HepG2 (cell line): ENCODE data around the gene TNS4. TPM values are rescaled to one million over a fixed set of nuclear protein-coding genes. Genes with fewer than 3 reads are reported as not detected.

Experiments
- AFF4 ChIP-seq: sonication (generic); formaldehyde crosslinking; IDR thresholded peaks from 2 replicates; pipeline ENCODE4 v1.4.0; 2020; ENCODE audit warnings: missing genetic modification reagents
- AHR ChIP-seq: IDR thresholded peaks from 2 replicates; pipeline ENCODE4 v1.6.1; 2018; ENCODE audit warnings: missing genetic modification reagents, missing compliant biosample characterization
- CBX5 ChIP-seq: sonication (generic); formaldehyde crosslinking; IDR thresholded peaks from 2 replicates; pipeline ENCODE4 v1.4.0; 2020; ENCODE audit warnings: missing genetic modification reagents, borderline replicate concordance
- HMGA1 ChIP-seq: sonication (generic); formaldehyde crosslinking; conservative IDR thresholded peaks from 2 replicates; pipeline ENCODE4 v1.4.0; 2020; ENCODE audit warnings: missing genetic modification reagents
- HMGXB4 ChIP-seq, 2 experiments: sonication (generic) in 1 of 2; formaldehyde crosslinking in 1 of 2; IDR thresholded peaks; 2 replicates each; pipeline versions ENCODE4 v1.4.0 to v1.6.1; 2018 to 2020; ENCODE audit warnings: missing genetic modification reagents in 2 of 2, borderline replicate concordance in 1 of 2, low read depth in 1 of 2, mild to moderate bottlenecking in 1 of 2, missing biosample characterization in 1 of 2
- NRL ChIP-seq: sonication (generic); formaldehyde crosslinking; IDR thresholded peaks from 2 replicates; pipeline ENCODE4 v1.5.0; 2020; ENCODE audit warnings: missing genetic modification reagents, mild to moderate bottlenecking, moderate library complexity, borderline replicate concordance
- SAFB2 ChIP-seq: sonication (generic); formaldehyde crosslinking; IDR thresholded peaks from 2 replicates; pipeline ENCODE4 v1.5.1; 2020; ENCODE audit warnings: missing genetic modification reagents, low read depth, mild to moderate bottlenecking, borderline replicate concordance
- SAP130 ChIP-seq: IDR thresholded peaks from 2 replicates; pipeline ENCODE4 v1.6.1; 2016; ENCODE audit warnings: low read depth
- SPEN ChIP-seq: sonication (generic); formaldehyde crosslinking; IDR thresholded peaks from 2 replicates; pipeline ENCODE4 v1.5.1; 2020; ENCODE audit warnings: low read depth, mild to moderate bottlenecking, missing genetic modification reagents
- ZMYM4 ChIP-seq: sonication (generic); formaldehyde crosslinking; IDR thresholded peaks from 2 replicates; pipeline ENCODE4 v1.8.1; 2023; ENCODE audit warnings: mild to moderate bottlenecking, missing genetic modification reagents
- ZNF10 ChIP-seq: sonication (generic); formaldehyde crosslinking; IDR thresholded peaks from 2 replicates; pipeline ENCODE4 v1.4.0; 2020; ENCODE audit warnings: mild to moderate bottlenecking, low read depth, missing genetic modification reagents, borderline replicate concordance
- ZNF83 ChIP-seq: sonication (generic); formaldehyde crosslinking; IDR thresholded peaks from 2 replicates; pipeline ENCODE4 v1.4.0; 2020; ENCODE audit warnings: missing genetic modification reagents, mild to moderate bottlenecking, borderline replicate concordance
- ZNF891 ChIP-seq: sonication (generic); formaldehyde crosslinking; IDR thresholded peaks from 2 replicates; pipeline ENCODE4 v1.5.0; 2020; ENCODE audit warnings: mild to moderate bottlenecking, missing genetic modification reagents
- ZSCAN30 ChIP-seq: sonication (generic); formaldehyde crosslinking; IDR thresholded peaks from 2 replicates; pipeline ENCODE4 v1.5.0; 2020; ENCODE audit warnings: mild to moderate bottlenecking, missing genetic modification reagents
- polyA plus RNA-seq, 8 experiments: library from polyadenylated mRNA; depleted of rRNA in 3 of 8; stranded (reverse) in 7 of 8; unstranded in 1 of 8; fragments of >200 nt; fragmentation: Illumina TruSeq in 4 of 8; extraction: Trizol in 4 of 8; gene quantifications; 2 replicates each; pipeline versions ENCODE4 v1.2.1 to v1.2.3, GENCODE V29; 2011 to 2016; ENCODE audit warnings: low read depth in 4 of 8, missing spikeins in 1 of 8, mixed read lengths in 1 of 8; ENCODE audit not compliant: insufficient read depth in 1 of 8
- total RNA-seq, 5 experiments: library from RNA; depleted of rRNA; stranded (reverse); fragments of >200 nt; fragmentation: Illumina TruSeq; extraction: Trizol; gene quantifications; 2 replicates each; pipeline ENCODE4 v1.2.3, GENCODE V29; 2016; ENCODE audit warnings: low read depth in 1 of 5
- TF ChIP-seq, protein P1 (sequence below): sonication (generic); formaldehyde crosslinking; IDR thresholded peaks from 2 replicates; pipeline ENCODE4 v1.5.0; 2020; ENCODE audit warnings: mild to moderate bottlenecking, missing genetic modification reagents, moderate library complexity
- TF ChIP-seq, protein P2 (sequence below): IDR thresholded peaks from 2 replicates; pipeline ENCODE4 v1.6.1; 2012; ENCODE audit warnings: low read length, improper control_type of control experiment

The TNS4 gene
- total and polyA plus RNA-seq, 2 of the 13 experiments (the other 11 are each of a cell fraction or from before 2014, with no cell fraction given) = 0.58 to 2.1 TPM

DNA sequence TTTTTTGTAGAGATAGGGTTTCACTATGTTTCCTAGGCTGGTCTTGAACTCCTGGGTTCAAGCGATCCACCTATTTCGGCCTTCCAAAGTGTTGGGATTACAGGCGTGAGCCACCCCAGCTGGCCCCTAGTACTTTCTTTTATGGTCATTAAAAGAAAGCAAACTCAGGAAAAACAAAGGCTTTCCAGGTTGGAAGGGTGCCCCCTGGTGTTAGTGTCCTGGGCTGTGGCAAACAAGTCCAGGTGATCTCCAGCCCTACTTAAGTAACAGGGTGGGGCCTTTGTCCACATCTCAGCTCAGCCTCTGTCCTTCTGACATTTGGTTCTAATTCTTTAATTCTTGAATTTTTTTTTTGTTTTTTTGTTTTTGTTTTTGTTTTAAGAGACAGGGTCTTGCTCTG, 51.2 kb downstream of the TNS4 start (continued):
- TF ChIP-seq AFF4 (CRISPR knock-in tag) (no peak), NRL (no peak), ZSCAN30 (CRISPR knock-in tag) (no peak), ZNF891 (CRISPR knock-in tag) (no peak), HMGXB4 (CRISPR knock-in tag; IDR thresholded peaks at IDR 0.05; ENCODE audit: borderline replicate concordance in 1 of 2, low read depth in 1 of 2) (0 out of 4 replicates have a peak, but pooled peaks of 1 of the 2 experiments have one; percentile 43), ZNF83 (CRISPR knock-in tag) (no peak), SAFB2 (no peak), AHR (CRISPR knock-in tag) (no peak), SAP130 (CRISPR knock-in tag) (0 out of 2 replicates have a peak, but pooled peaks have one; percentile 39), SPEN (CRISPR knock-in tag) (no peak), CBX5 (0 out of 2 replicates have a peak, but pooled peaks have one; percentile 23), ZNF10 (CRISPR knock-in tag) (no peak), ZMYM4 (CRISPR knock-in tag) (no peak), HMGA1 (CRISPR knock-in tag) (no peak)
- TF ChIP-seq, protein P1, sequence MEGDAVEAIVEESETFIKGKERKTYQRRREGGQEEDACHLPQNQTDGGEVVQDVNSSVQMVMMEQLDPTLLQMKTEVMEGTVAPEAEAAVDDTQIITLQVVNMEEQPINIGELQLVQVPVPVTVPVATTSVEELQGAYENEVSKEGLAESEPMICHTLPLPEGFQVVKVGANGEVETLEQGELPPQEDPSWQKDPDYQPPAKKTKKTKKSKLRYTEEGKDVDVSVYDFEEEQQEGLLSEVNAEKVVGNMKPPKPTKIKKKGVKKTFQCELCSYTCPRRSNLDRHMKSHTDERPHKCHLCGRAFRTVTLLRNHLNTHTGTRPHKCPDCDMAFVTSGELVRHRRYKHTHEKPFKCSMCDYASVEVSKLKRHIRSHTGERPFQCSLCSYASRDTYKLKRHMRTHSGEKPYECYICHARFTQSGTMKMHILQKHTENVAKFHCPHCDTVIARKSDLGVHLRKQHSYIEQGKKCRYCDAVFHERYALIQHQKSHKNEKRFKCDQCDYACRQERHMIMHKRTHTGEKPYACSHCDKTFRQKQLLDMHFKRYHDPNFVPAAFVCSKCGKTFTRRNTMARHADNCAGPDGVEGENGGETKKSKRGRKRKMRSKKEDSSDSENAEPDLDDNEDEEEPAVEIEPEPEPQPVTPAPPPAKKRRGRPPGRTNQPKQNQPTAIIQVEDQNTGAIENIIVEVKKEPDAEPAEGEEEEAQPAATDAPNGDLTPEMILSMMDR (CRISPR knock-in tag) = peak; percentile 72
- TF ChIP-seq, protein P2, sequence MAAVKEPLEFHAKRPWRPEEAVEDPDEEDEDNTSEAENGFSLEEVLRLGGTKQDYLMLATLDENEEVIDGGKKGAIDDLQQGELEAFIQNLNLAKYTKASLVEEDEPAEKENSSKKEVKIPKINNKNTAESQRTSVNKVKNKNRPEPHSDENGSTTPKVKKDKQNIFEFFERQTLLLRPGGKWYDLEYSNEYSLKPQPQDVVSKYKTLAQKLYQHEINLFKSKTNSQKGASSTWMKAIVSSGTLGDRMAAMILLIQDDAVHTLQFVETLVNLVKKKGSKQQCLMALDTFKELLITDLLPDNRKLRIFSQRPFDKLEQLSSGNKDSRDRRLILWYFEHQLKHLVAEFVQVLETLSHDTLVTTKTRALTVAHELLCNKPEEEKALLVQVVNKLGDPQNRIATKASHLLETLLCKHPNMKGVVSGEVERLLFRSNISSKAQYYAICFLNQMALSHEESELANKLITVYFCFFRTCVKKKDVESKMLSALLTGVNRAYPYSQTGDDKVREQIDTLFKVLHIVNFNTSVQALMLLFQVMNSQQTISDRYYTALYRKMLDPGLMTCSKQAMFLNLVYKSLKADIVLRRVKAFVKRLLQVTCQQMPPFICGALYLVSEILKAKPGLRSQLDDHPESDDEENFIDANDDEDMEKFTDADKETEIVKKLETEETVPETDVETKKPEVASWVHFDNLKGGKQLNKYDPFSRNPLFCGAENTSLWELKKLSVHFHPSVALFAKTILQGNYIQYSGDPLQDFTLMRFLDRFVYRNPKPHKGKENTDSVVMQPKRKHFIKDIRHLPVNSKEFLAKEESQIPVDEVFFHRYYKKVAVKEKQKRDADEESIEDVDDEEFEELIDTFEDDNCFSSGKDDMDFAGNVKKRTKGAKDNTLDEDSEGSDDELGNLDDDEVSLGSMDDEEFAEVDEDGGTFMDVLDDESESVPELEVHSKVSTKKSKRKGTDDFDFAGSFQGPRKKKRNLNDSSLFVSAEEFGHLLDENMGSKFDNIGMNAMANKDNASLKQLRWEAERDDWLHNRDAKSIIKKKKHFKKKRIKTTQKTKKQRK = no peak
